DMS153 treated with DMSO at 0.1 percent for 48 hours (cell line): ENCODE results near the gene ANKRD49.
"Not testable (repeated sequence)": the region's sequence is repeated elsewhere in the genome, so short reads cannot be mapped to it uniquely, and the experiment has no call there.

ENCODE experiments used
- DNase-seq: peaks from one replicate; lab custom pipeline; 2025; ENCODE audit not compliant: unreplicated experiment; lab: John Stamatoyannopoulos, UW

Gene ANKRD49

DNA sequence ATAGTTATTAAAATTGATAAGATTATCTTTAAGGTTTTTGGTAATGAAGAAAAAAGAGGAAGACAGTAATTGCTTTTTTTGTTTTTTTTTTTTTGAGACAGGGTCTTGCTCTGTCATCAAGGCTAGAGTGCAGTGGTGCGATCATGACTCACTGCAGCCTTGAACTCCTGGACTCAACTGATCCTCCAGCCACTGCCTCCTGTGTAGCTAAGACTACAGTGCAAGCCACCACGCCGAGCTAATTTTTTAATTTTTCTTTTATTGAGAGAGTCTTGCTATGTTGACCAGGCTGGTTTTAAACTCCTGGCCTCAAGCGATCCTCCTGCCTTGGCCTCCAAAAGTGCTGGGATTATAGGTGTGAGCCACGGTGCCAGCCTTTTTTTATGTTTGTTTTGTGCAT lies 12.7 kb downstream of the ANKRD49 start:
- not testable (repeated sequence) for DNase-seq

DNA sequence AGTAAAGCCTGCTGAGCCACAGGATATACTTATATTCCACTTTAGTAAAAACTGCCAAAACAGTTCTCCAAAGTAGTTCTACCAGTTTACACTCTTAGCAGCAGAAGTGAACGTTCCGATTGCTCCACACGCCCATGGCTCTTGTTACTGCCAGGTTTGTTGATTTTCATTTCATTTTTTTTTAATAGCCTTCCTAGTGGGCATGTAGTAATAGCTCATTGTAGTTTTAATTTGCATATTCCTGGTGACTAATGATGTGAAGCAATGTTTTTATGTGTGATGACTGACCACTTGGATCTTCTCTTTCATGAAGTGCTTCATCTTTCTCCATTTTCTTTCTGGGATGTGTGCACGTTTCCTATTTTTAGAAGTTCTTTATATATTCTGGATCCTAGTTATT lies 13.7 kb downstream of the ANKRD49 start:
- DNase-seq, result no peak

DNA sequence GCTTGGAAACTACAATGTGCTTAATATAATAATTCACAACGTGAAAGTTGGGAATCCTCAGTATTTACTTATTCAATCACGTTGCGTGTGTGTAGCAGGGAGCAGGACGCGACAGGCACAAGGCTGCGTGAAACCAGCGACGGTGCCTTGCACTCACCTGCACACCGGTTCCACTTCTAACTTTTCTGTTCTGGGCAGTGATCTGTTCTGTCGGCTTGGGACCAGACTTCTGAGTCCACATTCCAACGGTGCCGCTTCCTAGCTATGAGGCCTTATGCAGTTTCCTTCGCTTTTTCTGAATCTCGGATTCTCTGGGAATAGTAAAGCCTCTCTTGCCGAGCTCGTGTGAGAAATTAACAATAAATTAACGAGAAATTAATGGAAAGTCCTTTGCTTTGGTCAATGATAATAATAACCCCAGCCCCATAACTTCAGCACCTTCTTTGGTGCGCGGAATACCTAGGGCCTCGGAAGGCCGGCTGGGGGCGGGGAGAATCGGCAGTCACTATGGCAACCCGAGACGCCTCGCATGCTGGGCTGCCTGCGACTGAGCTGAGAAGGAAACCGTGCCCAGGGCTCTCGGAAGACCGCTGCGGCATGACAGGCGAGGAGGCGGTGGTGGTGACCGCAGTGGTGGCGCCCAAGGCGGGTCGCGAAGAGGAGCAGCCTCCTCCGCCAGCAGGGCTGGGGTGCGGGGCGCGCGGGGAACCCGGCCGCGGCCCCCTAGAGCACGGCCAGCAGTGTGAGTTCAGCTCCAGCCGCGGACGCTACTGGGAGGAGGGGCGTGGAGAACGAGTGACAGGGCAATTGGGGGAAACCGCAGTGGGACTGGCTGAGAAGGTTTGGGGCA lies 18.4 kb downstream of the ANKRD49 start, which contains the start of gene C11orf97:
Gene C11orf97, plus strand, starts transcription at position 530 of the 850 bp plus-strand sequence. Its CDS starts 68 bp downstream, at position 598.
- DNase-seq, result no peak

DNA sequence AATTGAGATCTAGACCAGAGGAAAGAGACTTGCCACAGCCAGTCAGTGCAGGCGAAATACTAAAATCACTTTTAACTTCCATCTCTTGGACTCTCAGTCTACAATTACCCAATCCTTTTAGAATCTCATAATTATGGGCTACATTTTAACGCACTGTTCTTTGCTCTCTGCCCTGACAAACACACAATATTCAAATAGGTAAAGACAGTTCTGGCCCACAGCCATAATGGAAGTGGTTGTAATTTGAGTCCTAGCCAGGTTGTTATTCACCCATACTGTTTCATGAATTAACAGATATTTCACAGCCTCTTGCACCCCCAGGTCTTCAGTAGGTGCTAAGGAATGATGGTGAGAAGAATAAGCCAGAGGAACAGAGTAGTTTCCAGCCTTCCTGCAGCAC lies 19.3 kb downstream of the ANKRD49 start:
- DNase-seq, result peak; percentile 45

DNA sequence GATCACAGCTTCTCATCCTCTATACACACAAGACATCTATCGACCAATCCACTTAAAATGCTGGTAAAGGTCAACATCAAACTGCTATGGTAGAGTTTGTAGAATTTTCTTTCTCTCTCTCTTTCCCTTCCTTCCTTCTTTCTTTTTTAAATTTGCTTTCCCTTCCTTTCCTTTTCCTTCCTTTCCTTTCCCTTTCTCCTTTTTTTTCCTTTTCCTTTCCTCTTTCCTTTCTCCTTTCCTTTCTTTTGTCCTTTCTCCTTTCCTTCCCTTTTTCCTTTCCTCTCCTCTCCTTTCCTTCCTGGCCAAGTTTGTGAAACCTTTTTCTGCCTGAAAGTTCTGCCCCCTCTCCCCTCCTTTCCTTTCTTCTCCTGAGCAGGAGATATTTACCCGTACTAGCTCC lies 21.6 kb downstream of the ANKRD49 start:
- DNase-seq, result no peak

DNA sequence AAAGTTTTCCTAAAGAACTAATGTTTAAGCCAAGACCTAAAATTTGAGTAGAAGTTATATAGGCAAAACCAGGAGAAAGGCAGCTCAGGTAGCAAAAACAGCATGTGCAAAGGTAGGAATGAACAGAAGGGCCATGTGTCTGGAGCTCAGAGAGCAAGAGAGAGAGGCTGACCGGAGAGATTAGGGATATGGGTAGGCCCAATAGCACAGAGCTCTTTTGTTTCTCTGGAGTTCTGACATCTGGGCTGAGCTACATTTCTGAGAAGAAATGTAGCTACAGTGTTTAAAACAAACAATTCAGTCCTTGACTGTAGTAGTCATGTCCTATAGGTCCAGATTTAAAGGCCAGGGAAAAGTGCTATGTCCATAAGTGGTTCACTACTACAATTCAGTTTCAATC lies 22.9 kb downstream of the ANKRD49 start:
- DNase-seq, result no peak

DNA sequence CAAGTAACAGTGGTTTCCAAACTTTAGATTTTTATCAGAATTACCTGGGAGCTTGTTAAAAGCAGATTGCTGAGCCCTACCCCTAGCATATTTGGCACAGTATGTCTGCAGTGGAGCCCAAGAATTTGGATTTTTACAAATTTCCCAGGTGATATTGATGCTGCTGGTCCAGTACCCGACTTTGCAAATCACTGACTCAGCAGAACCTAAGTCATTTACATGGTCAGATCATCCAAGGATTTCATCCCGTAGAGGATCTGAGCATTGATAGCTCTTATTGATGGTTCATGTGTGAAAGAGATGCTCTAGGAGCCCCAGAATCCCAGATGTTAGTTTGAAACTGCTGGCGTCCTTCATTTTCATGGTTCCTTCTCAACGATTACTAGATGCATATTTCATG lies 24.5 kb downstream of the ANKRD49 start:
- DNase-seq, result no peak

DNA sequence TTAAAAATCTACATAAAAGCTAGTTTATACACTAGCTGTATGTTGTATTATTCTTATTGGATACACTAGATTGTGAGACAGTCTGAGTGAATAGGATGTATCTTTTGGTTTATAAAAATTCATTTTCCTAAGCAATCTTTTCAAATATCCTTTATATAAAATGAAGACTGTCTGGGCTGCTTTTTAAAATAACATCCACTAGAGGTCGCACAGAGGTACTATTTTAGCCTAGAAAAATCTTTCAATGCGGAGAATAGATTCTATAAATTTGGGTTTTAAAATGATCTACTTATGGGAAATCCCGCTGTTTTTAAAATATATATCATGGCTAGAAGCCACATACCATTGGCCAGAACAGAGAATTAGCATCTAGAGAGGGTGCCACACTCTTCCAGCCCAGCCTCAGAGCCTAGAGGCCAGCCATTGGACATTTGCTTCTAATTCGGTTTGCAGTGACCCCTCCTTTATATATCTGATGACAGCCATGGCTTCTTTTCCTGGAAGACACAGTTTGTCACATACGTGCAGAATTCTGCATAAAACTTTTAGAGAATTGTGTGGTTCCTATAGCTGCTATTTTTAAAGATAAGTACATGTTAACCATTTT lies 25.8 kb downstream of the ANKRD49 start:
- peak; percentile 52 for DNase-seq

DNA sequence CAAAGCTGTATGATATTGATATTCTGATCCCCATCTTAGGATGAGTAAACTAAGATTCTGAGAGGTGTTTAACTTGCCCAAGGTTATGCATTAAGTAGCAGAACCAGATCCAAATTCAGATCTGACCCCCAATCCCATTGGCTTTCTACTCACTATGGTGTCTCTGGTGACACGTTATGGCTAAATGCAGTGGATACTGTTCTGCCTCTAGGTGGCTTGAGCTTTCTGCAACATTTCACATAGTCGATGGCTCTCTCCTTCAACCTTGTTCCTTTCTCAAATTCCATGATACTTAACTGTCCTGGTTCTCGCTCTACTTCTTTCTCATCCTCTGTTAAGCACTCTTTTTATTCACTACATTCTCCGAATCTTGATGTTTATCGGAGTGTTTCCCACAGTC lies 27.9 kb downstream of the ANKRD49 start:
- DNase-seq, result no peak

DNA sequence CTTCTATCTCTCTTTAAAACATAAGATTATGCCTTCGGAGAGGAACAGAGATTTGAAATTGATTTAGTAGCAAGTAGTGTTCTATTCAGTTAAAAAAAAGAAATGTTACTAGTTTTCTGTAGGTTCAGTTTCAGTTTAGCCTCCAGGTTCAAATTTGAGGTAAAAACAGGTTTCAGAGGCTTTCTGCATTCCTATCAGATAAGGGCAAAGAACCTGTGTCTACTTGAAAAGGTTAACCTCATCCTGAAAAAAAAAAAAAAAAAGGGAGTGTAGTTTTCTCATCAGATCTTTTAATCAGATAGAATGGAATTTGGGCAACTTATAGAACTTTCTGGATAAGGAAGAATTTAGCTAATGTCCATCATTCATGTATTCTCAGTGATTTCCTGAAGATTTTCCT lies 30.6 kb downstream of the ANKRD49 start:
- DNase-seq, result no peak

DNA sequence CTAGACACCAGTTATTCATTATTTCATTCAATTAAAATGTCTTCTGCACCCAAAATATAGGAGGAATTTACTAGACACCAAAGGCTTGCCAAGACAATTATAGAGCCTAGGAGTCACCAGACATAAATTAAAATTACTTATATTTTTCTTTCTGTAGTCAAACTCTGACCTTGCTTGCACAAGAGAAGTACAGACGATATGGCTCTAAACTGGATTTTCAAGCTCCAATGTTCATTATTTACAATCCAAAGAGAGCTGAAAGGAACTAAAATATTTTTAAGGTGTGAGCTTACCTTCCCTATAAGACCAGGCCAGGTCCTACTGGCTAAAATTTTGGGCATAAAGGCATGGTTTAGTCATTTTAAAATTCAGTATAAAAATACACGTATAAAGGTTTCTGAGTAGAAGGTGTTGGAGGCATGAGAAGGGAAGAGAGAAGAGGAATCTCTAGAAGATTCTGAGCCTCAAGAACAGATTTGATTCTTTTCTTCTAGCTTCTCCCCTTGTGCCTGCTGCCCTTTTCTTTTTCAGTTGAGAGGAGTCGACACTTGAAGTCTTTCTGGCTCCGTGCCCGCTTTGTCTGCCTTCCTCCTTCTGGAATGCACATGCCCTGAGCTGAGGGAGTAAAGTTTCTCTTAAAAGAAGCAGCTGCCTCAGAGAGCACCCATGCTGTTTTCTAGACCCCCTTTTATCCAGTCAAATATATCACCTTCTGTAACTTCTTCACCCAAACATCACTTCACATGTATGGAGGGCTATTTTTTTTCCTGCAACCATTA lies 32.0 kb downstream of the ANKRD49 start:
- DNase-seq, result no peak

DNA sequence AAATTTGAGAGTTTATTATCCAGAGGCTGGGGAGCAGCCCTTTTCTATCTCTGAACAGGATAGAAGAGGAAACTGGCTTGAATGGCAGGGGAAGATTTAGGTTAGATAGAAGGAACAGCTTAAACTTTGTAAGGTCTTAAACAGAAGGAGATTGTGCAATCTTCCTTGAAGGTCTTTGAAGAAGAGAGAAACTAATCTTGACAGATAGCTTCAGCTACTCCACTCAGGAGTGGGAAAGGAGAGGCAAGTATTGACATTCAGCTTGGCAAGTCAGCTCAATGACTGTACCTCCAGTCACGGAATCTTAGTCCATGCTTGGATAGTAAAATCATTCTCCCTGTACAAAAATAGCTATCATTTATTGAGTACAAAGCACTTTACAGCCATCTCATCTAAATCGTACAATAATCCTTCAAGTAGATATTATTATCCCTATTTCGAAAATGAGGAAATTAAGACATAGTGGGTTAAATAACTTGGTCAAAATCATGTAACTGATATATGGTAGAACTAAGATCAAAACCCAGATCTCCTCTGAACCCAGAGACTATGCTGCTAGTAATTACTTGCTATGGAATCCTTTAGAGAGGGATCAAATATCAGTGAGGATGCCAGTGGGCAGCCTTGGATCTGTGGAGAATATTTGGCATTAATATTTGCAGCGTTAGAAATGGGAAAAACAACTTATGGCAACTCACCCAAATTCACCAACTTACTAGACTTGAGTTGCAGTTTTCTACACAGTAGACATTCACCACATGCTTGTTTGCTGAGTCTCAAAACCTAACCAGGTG lies 33.1 kb downstream of the ANKRD49 start:
- no peak for DNase-seq

DNA sequence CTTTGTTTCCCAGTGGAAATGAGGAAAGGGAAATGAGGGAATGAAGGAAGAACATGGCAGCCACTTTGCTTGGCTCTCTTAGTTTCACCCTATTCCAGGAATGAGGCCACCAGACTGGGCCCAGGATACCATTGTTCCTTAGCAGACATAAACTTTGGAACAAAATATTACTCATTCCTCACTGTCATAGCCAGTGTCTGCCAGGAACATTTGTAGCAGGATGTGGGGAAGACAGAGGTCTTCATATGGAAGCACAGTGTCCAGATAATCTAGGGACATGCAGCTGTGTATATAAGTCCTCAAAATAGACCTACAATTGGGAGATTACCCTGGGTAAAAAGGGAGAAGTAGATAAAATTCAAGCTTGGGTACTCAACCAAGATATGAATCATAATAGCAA lies 34.8 kb downstream of the ANKRD49 start:
- no peak for DNase-seq

DNA sequence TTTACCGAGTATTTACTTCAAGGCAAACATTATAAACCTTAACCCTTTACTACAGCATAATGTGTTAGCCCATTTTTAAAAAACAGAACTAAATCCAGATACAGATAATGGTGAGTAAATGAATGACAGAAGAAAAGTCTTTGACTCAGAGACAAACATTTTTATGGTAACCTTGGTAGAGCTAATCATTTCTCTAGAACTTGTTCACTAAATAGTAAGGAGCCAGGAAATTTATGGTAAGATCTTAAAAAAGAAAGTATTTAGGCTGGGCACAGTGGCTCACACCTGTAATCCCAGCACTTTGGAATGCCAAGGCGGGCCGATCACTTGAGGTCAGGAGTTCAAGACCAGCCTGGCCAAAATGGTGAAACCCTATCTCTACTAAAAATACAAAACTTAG lies 38.4 kb downstream of the ANKRD49 start:
- DNase-seq, result no peak

DNA sequence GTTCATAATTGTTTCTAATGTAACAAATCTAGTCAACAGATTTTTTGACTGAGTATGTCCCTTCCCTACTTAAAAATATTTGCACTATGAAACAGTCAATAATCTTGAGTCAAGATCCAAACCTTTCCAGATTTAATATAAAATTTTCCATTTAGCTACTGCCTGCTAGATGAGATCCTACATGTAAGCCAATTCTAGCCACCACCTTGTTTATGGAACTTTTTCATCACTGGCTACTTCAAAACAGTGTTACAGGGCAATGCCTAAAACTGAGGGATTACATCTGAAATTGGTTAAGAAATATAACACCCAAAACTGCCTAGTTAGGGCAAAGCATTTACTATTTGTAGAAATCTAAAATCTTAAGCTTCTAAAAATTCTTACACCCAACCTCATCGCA lies 39.4 kb downstream of the ANKRD49 start:
- no peak for DNase-seq

DNA sequence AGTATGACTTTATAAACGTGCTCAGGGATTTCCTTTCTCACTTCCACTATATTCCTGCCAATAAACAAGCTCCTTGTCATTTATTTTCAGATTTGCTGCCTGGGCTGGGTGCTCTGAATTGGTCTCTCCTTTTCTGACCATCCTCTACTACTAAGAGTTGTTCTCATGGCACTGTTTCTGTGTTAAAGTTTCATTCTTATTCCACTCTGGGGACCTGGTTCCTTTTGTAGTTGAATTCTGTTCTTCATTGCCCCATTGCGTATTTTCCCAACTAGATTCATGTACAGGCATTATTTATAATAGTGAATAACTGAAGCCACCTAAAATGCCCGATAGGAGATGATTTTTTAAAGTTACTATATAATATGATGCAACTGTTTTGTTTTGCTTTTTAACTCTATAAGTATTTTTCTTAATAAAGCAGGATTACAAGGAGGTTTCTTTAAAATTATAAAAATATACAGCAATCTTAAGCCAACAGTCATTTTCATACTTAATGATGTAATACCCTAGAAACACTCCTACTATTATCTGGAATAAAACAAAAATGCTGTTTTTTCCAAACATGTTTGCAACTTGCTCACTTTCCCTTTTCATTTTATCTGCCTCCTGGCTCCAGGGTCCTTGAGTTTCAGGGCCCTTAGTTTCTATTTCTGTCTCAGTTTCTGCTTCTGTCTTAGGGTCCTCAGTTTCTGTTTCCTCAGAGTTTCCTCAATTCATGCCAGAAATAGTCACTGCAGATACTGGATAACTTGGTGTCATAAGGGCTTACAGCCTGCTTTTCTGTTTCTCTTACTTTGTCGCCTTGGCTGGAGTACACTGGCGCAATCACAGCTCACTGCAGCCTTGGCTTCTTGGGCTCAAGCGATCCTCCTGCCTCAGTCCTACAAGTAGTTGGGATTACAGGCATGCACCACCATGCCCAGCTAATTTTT lies 40.2 kb downstream of the ANKRD49 start:
- DNase-seq, result no peak

DNA sequence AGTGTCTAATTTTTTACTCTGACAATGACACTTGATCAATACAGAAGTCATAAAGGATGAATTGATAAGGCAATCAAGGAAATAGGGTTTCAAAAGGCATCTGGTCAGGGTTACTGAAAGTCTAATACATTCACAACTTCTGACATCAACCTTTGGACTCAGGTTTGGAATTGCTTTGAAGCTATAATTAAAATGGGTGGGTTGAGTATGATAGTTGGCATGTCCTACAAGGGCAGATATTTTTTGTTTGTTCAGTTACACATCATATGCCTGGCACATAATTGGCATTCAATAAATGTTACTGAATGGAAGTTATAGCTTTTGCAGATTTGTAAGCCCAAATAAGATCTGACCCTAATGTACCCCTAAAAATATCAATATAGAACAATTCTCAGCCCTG lies 42.6 kb downstream of the ANKRD49 start:
- DNase-seq, result no peak

DNA sequence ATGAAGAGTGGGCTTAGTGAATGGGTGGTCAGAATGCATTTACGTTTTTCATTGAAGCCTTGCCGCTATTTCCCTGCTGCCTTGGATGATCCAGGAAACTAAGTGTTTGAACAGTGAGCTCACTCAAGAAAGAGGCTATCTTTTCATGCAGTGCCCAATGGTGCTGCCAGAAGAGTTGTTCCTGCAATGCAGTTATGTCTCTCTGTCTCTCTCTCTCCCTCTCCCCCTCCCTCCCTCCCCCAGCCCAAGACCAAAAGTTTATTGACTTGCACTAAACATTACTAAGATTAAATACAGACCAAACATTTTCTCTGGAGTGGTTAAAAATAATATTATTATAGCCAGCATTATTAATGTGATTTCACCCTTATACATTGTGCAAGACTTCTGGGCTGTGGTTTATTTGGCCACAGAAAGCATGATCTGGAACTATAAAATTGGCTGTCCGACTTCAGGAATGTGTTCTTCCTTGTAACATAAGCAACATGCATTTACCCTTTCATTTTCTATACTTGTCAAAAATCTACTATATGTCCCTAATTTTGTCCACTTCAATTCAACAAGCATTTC lies 43.3 kb downstream of the ANKRD49 start:
- no peak for DNase-seq

DNA sequence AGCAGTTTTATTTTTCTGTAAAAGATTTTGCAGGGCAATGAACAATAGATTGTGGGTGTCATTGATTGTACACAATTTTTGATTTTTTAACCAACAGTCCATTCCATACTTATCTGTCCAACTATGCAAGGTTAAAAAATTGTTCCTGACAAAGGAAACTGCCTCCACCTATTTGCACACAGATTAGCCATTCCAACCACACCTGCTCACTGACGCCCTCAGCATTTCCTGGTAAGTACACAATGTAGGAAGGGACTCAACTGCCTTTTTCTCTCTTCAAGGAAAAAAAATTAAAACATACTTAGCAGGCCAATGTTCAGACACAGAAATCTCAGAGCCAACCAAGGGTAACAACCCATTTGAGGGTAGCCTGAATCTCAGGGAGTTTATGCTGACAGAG lies 45.6 kb downstream of the ANKRD49 start:
- no peak for DNase-seq
